NB4 (cell line): ENCODE measurements around the gene GIMD1.

Experiments used
- CTCF ChIP-seq: IDR thresholded peaks from one replicate; pipeline ENCODE4 v1.5.1; 2012; ENCODE audit warnings: low read depth, low read length
- MAX ChIP-seq: IDR thresholded peaks from 2 replicates; pipeline ENCODE4 v1.6.1; 2011; ENCODE audit warnings: low read depth, low read length
- POLR2A ChIP-seq: IDR thresholded peaks from 2 replicates; pipeline ENCODE4 v1.6.1; 2011; ENCODE audit warnings: mild to moderate bottlenecking; ENCODE audit not compliant: insufficient read length; ENCODE audit errors: extremely low read depth

- TF ChIP-seq CTCF (no peak), POLR2A (no peak), MAX (no peak)
Measured at GRCh38 chr4:106366026-106366425, 2.6 kb downstream of the GIMD1 start.
